ENCODE results near the gene IL6. TPM values are rescaled to one million over a fixed set of nuclear protein-coding genes. Genes with fewer than 3 reads are reported as not detected.
"Not testable (repeated sequence)": the region's sequence is repeated elsewhere in the genome, so short reads cannot be mapped to it uniquely, and the experiment has no call there.

IL6 gene
- total and polyA plus RNA-seq, 10 of the 15 experiments (the other 5 are each of a cell fraction or from before 2014, with no cell fraction given): not detected

DNA sequence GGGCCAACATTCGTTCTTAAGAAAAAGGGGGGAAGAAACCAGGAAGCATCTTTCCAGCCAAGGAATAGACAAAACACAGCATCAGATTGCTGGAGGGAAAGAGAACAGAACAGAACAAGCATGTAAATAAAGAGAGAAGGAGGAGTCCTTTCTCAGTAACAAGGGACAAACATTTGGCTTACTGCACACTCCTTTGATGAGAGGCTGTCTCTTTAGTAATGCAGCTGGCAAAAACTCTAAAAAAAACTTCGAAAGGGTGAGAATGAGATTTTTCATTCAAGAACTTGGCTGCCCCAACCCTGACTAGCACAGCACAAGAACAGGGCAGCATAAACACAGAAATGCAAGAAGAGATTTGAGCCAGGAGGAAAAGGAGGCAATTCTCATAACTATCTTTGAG is 38.9 kb upstream of the IL6 start (continued):
- TF ChIP-seq, protein P1, sequence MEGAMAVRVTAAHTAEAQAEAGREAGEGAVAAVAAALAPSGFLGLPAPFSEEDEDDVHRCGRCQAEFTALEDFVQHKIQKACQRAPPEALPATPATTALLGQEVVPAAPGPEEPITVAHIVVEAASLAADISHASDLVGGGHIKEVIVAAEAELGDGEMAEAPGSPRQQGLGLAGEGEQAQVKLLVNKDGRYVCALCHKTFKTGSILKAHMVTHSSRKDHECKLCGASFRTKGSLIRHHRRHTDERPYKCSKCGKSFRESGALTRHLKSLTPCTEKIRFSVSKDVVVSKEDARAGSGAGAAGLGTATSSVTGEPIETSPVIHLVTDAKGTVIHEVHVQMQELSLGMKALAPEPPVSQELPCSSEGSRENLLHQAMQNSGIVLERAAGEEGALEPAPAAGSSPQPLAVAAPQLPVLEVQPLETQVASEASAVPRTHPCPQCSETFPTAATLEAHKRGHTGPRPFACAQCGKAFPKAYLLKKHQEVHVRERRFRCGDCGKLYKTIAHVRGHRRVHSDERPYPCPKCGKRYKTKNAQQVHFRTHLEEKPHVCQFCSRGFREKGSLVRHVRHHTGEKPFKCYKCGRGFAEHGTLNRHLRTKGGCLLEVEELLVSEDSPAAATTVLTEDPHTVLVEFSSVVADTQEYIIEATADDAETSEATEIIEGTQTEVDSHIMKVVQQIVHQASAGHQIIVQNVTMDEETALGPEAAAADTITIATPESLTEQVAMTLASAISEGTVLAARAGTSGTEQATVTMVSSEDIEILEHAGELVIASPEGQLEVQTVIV (IDR thresholded peaks at IDR 0.05; ENCODE audit: borderline replicate concordance, partially characterized antibody): no peak
- TF ChIP-seq SREBF1 (IDR thresholded peaks at IDR 0.05; ENCODE audit: low read length): no peak
- no peak for TF ChIP-seq RBBP5 (conservative IDR thresholded peaks at IDR 0.05)
- no peak for TF ChIP-seq SREBF2 (IDR thresholded peaks at IDR 0.05; ENCODE audit: low read length)

DNA sequence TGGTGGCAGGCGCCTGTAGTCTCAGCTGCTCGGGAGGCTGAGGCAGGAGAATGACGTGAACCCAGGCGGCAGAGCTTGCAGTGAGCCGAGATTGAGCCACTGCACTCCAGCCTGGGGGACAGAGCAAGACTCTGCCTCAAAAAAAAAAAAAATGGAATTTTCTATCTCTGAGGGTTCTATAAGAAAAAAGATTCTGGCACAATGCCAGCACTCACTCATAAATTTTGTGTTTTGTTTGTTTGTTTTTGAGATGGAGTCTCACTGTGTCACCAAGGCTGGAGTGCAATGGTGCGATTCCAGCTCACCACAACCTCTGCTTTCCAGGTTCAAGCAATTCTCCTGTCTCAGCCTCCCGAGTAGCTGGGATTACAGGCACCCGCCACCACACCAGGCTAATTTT is 38.1 kb upstream of the IL6 start:
- H3K4me3 ChIP-seq; H3K79me2 ChIP-seq (ENCODE audit: control insufficient read depth, insufficient read depth, low read length); H3K27me3 ChIP-seq (replicated peaks in 1 of 2; ENCODE audit: control insufficient read depth in 2 of 2, insufficient read depth in 2 of 2, low read length in 1 of 2); H3K9me3 ChIP-seq (replicated peaks; ENCODE audit: control insufficient read depth, insufficient read depth, low read length); intact Hi-C loops (cut with micrococcal nuclease; ENCODE audit: unreplicated experiment); ATAC-seq; in situ Hi-C loops (cut with MboI); FAIRE-seq; SMC1A ChIA-PET (ENCODE audit: uncharacterized antibody, unreplicated experiment); H3K9ac ChIP-seq (ENCODE audit: control insufficient read depth, insufficient read depth, low read length); POLR2A ChIA-PET; RAD21 ChIA-PET (ENCODE audit: unreplicated experiment); H3K4me2 ChIP-seq (ENCODE audit: control insufficient read depth, insufficient read depth); BruUV-seq (replicated peaks); H3K36me3 ChIP-seq (ENCODE audit: control insufficient read depth in 2 of 2, insufficient read depth in 2 of 2, low read length in 1 of 2); H3K4me1 ChIP-seq (ENCODE audit: control insufficient read depth, insufficient read depth, low read length); H3K27ac ChIP-seq (ENCODE audit: control insufficient read depth, insufficient read depth); H4K20me1 ChIP-seq (ENCODE audit: control insufficient read depth, insufficient read depth); DNase-seq (ENCODE audit: low read depth, low spot score); H2AFZ ChIP-seq (ENCODE audit: control insufficient read depth, low read depth, low read length): not testable (repeated sequence)
- 64% methylated on average over 8 of the region's 8 CpGs for WGBS (ENCODE audit: insufficient coverage, insufficient replicate concordance, low lambda C conversion rate, missing lambda C conversion rate)
- CTCF ChIA-PET: interaction anchor here (1.2 kb wide), 1 partner anchor 128 kb away, joined by 3 read pairs; no protein-coding TSS in a partner anchor
